GM06990 (cell line): Measurements from ENCODE around the gene SYNDIG1L.

Experiments used
- DNase-seq: peaks from one replicate; pipeline ENCODE4 v3.0.0-alpha.2; 2011; ENCODE audit not compliant: insufficient read length; ENCODE audit errors: extremely low read depth
- H3K27me3 ChIP-seq: replicated peaks from 2 replicates; pipeline ENCODE4 v1.6.0; 2011; ENCODE audit warnings: low read length; ENCODE audit not compliant: control insufficient read depth, insufficient read depth
- H3K36me3 ChIP-seq: 2 replicates; pipeline ENCODE4 v1.5.1; 2011; ENCODE audit warnings: low read length; ENCODE audit not compliant: control insufficient read depth, insufficient read depth
- H3K4me3 ChIP-seq: replicated peaks from 2 replicates; pipeline ENCODE4 v1.5.1; 2011; ENCODE audit warnings: low read depth, mild to moderate bottlenecking, control low read depth, low read length
- TF ChIP-seq, protein P1 (sequence below): IDR thresholded peaks from 2 replicates; pipeline ENCODE4 v1.5.1; 2011; ENCODE audit warnings: low read length, control low read depth, mild to moderate bottlenecking, inconsistent platforms; ENCODE audit not compliant: insufficient read depth, poor library complexity, severe bottlenecking

Gene SYNDIG1L

DNA sequence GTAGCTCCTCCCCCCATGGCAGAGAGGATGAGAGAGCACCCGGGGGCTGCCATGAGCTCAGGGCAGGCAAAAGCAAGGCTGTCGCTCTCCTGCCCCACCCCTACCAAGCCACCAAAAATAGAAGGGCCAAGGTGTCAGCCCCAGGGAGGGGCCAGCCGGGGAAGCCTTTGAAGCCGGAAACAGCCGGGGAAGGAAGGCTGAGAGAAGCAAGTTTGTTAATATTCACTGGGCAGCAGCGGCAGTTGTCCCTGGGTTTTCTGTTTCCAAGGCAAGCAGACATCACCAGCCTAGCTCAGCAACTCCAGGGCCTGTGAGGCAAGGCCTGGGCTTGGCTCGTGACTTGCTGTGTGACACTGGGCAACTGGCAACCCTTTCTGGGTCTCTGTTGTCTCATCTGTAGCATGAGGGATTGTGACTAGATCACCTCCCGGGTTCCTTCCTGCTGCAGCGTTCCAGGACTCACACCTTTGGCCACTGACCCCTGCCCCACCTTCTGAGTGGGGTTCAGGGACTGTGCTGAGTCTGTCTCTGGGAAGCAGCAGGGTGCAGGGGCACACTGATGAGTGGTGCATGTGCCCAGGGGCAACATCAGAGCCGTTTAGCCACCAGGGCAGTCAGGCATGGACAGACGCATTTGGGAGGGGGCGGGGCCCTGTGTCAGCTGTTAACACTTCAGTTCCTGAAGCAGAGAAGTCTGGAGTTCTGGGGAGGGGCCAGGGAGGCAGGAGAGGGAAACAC lies 24.3 kb downstream of the SYNDIG1L start:
- H3K4me3 ChIP-seq, result peak overlapping the region; percentile 37
- TF ChIP-seq, protein P1, sequence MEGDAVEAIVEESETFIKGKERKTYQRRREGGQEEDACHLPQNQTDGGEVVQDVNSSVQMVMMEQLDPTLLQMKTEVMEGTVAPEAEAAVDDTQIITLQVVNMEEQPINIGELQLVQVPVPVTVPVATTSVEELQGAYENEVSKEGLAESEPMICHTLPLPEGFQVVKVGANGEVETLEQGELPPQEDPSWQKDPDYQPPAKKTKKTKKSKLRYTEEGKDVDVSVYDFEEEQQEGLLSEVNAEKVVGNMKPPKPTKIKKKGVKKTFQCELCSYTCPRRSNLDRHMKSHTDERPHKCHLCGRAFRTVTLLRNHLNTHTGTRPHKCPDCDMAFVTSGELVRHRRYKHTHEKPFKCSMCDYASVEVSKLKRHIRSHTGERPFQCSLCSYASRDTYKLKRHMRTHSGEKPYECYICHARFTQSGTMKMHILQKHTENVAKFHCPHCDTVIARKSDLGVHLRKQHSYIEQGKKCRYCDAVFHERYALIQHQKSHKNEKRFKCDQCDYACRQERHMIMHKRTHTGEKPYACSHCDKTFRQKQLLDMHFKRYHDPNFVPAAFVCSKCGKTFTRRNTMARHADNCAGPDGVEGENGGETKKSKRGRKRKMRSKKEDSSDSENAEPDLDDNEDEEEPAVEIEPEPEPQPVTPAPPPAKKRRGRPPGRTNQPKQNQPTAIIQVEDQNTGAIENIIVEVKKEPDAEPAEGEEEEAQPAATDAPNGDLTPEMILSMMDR, result no peak

DNA sequence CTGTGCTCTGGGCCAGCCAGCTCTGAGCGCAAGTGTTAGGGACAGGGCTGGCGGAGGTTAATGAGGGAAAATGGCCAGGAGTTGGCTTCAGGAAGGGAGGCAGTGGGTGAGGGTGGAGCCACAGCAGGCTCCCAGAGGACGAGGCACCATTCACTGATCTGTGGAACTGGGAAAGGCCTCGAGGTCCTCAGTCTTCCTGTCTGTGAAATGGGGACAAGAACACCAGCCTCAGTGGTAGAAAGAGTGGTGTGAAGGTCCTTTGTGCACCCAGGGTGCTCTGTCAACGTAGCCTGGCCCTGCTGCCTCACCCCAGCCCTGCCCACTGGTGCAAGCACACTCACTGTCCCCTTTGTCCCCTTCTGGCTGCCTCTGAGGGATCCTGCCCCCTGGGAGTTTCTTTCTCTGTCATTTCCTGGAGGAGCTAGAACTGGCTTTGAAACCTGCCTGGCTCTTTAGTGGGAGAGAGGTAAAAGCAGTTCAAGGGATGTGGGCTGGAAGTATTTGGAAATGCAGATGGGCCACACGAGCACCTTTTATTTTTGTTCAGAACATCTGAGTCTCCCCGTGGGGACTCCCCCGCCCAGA lies 25.0 kb downstream of the SYNDIG1L start:
- Histone ChIP-seq H3K36me3 (no peaks in the 10 kb centered on the region), H3K27me3 (0 out of 2 replicates have a peak, but pooled peaks cover 1% of the 10 kb centered on the region), H3K4me3 (no peak overlapping the region)
- DNase-seq, result no peak
- TF ChIP-seq, protein P1, result no peak

More for the DNA sequence above, 24.3 kb downstream of the SYNDIG1L start:
- DNase-seq, result peak; percentile 76
- H3K36me3 ChIP-seq, result no peaks in the 10 kb centered on the region
- 0 out of 2 replicates have a peak, but pooled peaks cover 1% of the 10 kb centered on the region for H3K27me3 ChIP-seq

DNA sequence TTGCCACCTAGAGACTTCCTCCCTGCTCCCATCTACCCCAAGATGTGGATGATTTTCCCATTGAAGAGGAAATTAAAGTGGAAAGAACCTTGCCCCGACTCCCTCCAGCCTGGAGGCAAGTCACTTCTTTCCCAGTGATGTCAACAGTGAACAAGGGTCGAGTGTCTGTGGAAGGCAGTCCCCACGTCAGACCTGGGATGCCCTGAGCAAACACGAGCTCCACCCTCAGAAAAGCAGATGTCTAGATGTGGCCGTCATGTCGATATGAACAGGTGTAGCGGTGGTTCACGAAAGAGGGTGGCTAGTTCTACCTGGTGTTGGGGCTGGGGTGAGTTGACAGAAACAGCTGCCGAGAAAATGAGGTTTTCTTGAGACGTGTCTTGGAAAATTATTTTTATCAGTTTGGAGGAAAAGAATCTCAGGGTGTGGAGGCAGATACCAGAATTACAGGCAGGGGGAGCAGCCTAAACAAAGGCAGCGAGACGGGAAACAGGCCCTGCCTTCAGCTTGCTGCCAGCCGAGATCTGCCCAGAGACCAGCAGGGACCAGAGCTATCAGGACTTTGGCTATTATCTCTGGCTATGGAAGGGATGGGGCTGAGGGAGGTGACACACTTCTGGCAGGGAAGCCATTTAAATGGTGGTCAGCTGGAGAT lies 25.9 kb downstream of the SYNDIG1L start:
- no peak for DNase-seq
- Histone ChIP-seq H3K4me3 (no peak overlapping the region), H3K27me3 (0 out of 2 replicates have a peak, but pooled peaks cover 1% of the 10 kb centered on the region)

DNA sequence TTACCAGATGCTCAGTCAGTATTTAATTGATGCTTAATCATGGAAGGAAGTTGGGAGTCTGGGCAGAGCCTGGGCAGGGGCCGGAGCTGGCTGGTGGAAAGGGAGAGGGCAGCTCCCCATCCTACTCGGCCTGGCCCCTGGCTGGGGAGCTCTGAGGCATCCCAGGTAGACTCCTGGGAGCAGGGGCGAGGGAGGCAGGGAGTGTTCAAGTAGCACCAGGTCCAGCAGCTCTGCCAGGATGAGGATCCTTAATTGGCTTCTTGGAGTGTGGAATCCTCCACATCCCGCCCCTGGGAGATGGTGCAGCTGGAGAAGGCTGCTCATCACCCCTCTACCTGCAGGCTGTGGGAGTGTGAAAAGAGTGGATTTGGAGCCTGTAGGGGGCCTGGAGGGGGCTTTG lies 30.9 kb downstream of the SYNDIG1L start:
- TF ChIP-seq, protein P1, result no peak
- H3K27me3 ChIP-seq, result 0 out of 2 replicates have a peak, but pooled peaks cover 1% of the 10 kb centered on the region
- no peaks in the 10 kb centered on the region for H3K36me3 ChIP-seq
- H3K4me3 ChIP-seq, result no peak overlapping the region
- DNase-seq, result no peak

More for the DNA sequence above, 25.9 kb downstream of the SYNDIG1L start:
- H3K36me3 ChIP-seq, result no peaks in the 10 kb centered on the region
- TF ChIP-seq, protein P1, result no peak

DNA sequence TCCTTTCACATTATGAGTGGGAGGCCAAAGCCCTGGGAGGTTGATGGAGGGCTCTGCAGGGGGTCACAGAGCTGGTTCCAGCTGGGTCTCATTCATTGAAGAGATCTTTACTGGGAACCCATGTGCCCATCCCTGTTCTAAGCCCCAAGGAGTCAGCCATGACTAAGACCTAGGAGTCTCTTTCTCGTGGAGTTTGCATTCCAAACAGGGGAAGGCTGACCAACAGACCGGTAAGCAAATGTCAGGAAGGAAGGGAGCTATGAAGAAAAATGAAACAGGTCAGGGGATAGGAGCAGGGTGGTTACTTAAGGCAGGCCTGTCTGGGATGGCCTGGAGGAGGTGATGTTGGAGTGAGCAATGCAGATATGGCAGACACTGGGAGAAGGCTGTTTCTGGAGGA lies 31.5 kb downstream of the SYNDIG1L start:
- no peak for DNase-seq
- Histone ChIP-seq H3K4me3 (no peak overlapping the region), H3K27me3 (0 out of 2 replicates have a peak, but pooled peaks cover 1% of the 10 kb centered on the region), H3K36me3 (no peaks in the 10 kb centered on the region)
- TF ChIP-seq, protein P1, result no peak
